Adrenal gland (tissue), 5 donors: ENCODE measurements around the gene HOXA6.

Source experiments
- POLR2A ChIP-seq, 2 donors: fragments of 450-650 bp; IDR thresholded peaks; one replicate each; pipeline ENCODE4 v1.6.1; 2017; ENCODE audit warnings: antibody characterized with exemption in 2 of 2, mild to moderate bottlenecking in 2 of 2, moderate library complexity in 1 of 2
- TF ChIP-seq, protein P1 (sequence below), 6 experiments: fragments of 450-650 bp in 4 of 6; fragments of 200-600 bp in 2 of 6; sonication (generic) in 1 of 6; IDR thresholded peaks; 1 replicate in 5 of 6; 2 replicates in 1 of 6; pipeline versions ENCODE4 v1.5.1 to v1.8.0; 2016 to 2021; ENCODE audit warnings: antibody characterized with exemption in 6 of 6, mild to moderate bottlenecking in 2 of 6, moderate library complexity in 1 of 6
- donor health status: DM: no; HTN: no; CAD: no.

GRCh38 chr7:27106901-27107240 is 40.7 kb downstream of the HOXA6 start:
- TF ChIP-seq, protein P1, sequence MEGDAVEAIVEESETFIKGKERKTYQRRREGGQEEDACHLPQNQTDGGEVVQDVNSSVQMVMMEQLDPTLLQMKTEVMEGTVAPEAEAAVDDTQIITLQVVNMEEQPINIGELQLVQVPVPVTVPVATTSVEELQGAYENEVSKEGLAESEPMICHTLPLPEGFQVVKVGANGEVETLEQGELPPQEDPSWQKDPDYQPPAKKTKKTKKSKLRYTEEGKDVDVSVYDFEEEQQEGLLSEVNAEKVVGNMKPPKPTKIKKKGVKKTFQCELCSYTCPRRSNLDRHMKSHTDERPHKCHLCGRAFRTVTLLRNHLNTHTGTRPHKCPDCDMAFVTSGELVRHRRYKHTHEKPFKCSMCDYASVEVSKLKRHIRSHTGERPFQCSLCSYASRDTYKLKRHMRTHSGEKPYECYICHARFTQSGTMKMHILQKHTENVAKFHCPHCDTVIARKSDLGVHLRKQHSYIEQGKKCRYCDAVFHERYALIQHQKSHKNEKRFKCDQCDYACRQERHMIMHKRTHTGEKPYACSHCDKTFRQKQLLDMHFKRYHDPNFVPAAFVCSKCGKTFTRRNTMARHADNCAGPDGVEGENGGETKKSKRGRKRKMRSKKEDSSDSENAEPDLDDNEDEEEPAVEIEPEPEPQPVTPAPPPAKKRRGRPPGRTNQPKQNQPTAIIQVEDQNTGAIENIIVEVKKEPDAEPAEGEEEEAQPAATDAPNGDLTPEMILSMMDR (IDR thresholded peaks at IDR 0.05), result no peak
- TF ChIP-seq POLR2A (IDR thresholded peaks at IDR 0.05), result no peak
